GM12872 (cell line): ENCODE measurements around the gene BICDL1.

Source experiments
- CTCF ChIP-seq: IDR thresholded peaks from 3 replicates; pipeline ENCODE4 v1.5.1; 2011; ENCODE audit warnings: low read depth, mild to moderate bottlenecking, low read length, moderate library complexity; ENCODE audit not compliant: insufficient read depth

BICDL1 gene

GRCh38 chr12:120115066-120115465, 126.0 kb downstream of the BICDL1 start:
- no peak for TF ChIP-seq CTCF

GRCh38 chr12:120115692-120116440, 126.8 kb downstream of the BICDL1 start:
- no peak for TF ChIP-seq CTCF

- no peak for TF ChIP-seq CTCF
Observed at GRCh38 chr12:120116441-120116791, 127.4 kb downstream of the BICDL1 start, which contains the start of gene RAB35. Gene RAB35 (minus strand): TSS chr12:120116753. CDS start chr12:120116650, 103 bp downstream.

GRCh38 chr12:120116792-120117651, 128.0 kb downstream of the BICDL1 start:
- TF ChIP-seq CTCF: no peak

- no peak for TF ChIP-seq CTCF
Observed at GRCh38 chr12:120117961-120118320, 128.9 kb downstream of the BICDL1 start.

- no peak for TF ChIP-seq CTCF
Observed at GRCh38 chr12:120118321-120119061, 129.5 kb downstream of the BICDL1 start.

- no peak for TF ChIP-seq CTCF
Observed at GRCh38 chr12:120119271-120119973, 130.4 kb downstream of the BICDL1 start.
